Upper lobe of right lung (tissue), 1 donor: Measurements from ENCODE around the gene ORM2. TPM values are rescaled to one million over a fixed set of nuclear protein-coding genes. Genes with fewer than 3 reads are reported as not detected.
A peak's percentile ranks its signal among the peaks of the same experiment; 100 is the strongest.

Experiments used
- ATAC-seq: fragments of 200-7000 bp; cut with Tn5 transposase; one replicate; pipeline ENCODE4 v1.9.1; 2020; ENCODE audit warnings: mild to moderate bottlenecking, moderate library complexity
- DNase-seq: peaks from one replicate; pipeline ENCODE4 v3.0.0-alpha.2; 2020
- H3K27ac ChIP-seq: fragments of 200-600 bp; one replicate; pipeline ENCODE4 v1.8.0; 2022
- H3K27me3 ChIP-seq: fragments of 200-600 bp; one replicate; pipeline ENCODE4 v1.8.0; 2022; ENCODE audit warnings: mild to moderate bottlenecking
- H3K36me3 ChIP-seq: fragments of 200-600 bp; one replicate; pipeline ENCODE4 v1.8.0; 2022
- H3K4me1 ChIP-seq: fragments of 200-600 bp; one replicate; pipeline ENCODE4 v1.8.0; 2022
- H3K4me3 ChIP-seq: fragments of 200-600 bp; one replicate; pipeline ENCODE4 v1.8.0; 2022; ENCODE audit warnings: mild to moderate bottlenecking
- H3K9me3 ChIP-seq: fragments of 200-600 bp; one replicate; pipeline ENCODE4 v1.8.0; 2022
- CTCF ChIP-seq: fragments of 200-600 bp; IDR thresholded peaks from one replicate; pipeline ENCODE4 v1.8.0; 2022; ENCODE audit warnings: antibody characterized with exemption
- intact Hi-C: fragments of 100-400 bp; cut with DNase I; formaldehyde crosslinking; loops from one replicate; pipeline ENCODE4 v1.11.0; 2022
- total RNA-seq: library from RNA; stranded (reverse); fragmentation: NEBNext Ultra II Directional; extraction: Animal tissue kit (Norgen Biotek cat#: 25700); gene quantifications from one replicate; pipeline ENCODE4 v1.2.1, GENCODE V29; 2021
- donor health status: DM: no; HTN: yes; CAD: no; lungs with severe emphysema.

The ORM2 gene
- total RNA-seq, 1 donor from 2014 or later = 3.9 TPM

DNA sequence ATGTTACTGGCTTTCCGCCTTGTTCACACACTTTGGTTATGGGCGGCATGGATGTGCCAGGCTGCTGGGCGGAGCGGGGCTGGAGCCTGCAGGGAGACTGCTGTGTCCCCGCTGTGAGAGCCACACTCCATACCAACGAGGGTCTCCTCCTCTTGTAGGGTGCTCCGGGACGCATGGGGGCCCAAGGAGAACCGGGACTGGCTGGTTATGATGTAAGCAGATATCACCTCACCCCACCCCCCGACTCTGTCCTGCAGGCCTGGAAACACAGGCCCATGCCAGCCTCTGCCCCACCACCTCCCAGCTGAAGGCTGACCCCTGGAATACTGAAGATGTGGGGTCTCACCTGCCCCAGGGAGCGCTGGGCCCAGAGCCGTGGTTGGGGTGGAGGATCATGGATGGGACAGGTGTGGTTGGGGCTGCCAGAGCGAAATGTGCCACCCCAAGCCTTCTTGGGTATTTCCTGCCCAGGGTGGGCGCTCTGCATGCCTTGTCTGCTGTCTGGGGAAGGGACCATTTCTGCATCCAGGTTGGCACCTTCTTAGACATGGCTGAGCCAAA, 46.0 kb upstream of the ORM2 start:
- Histone ChIP-seq H3K36me3 (no peaks in the 10 kb centered on the region), H3K27me3 (no peaks in the 10 kb centered on the region), H3K4me1 (peaks cover 4% of the 10 kb centered on the region), H3K4me3 (no peak overlapping the region), H3K9me3 (no peaks in the 10 kb centered on the region), H3K27ac (no peak overlapping the region)
- TF ChIP-seq CTCF = no peak
- DNase-seq (peak; percentile 52), ATAC-seq (no peak)
- intact Hi-C loops = loop anchor here (10.0 kb wide), 1 partner anchor 129 kb away; the partner anchor contains the start of gene COL27A1

DNA sequence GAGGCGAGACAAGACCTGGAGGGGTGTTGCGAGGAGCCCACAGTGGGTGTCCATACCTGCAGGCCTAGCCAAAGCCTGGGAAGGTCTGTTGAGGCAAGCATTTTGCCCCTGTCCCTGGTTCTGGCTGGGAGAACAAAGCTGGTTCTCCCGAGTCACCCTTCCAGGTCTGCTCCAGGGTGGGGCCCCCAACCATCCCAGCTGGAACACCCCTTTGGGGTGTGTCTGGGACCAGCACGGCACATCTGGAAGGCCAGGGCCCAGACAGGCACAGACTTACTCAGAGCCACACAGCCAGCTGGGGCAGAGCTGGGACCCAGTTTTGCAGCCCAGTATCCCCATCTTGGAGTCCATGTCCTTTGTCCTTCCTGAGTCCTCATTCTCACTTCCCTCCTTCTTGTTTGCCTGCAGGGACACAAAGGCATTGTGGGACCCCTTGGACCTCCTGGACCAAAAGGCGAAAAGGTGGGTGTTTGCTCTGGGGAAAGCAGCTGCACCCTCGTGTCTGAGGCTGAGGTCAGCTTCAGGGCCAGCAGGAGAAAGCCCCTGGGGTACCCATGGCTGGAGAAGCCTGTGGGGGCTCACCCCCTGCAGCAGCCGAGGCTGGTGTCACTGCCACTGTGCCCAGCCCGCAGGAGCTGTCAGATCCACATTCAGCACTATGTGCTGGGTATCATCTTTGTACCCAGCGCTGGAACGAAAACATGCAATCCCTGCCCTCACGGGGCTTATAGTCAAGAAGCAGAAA, 45.2 kb upstream of the ORM2 start:
- no peaks in the 10 kb centered on the region for H3K9me3 ChIP-seq
- no peak for ATAC-seq
- intact Hi-C loops = loop anchor here (10.0 kb wide), 1 partner anchor 130 kb away; the partner anchor contains the start of gene COL27A1

GRCh38 chr9:114285166-114285867, 44.4 kb upstream of the ORM2 start:
- Histone ChIP-seq H3K27ac (no peak overlapping the region), H3K4me3 (no peak overlapping the region), H3K9me3 (no peaks in the 10 kb centered on the region), H3K36me3 (no peaks in the 10 kb centered on the region), H3K4me1 (peaks cover 4% of the 10 kb centered on the region), H3K27me3 (no peaks in the 10 kb centered on the region)
- TF ChIP-seq CTCF = no peak
- ATAC-seq = no peak
- peak; percentile 64 for DNase-seq
- intact Hi-C loops = loop anchor here (10.0 kb wide), 1 partner anchor 131 kb away; the partner anchor contains the start of gene COL27A1

More for the DNA sequence above, 45.2 kb upstream of the ORM2 start:
- Histone ChIP-seq H3K27ac (no peak overlapping the region), H3K27me3 (no peaks in the 10 kb centered on the region), H3K4me3 (no peak overlapping the region), H3K36me3 (no peaks in the 10 kb centered on the region), H3K4me1 (peaks cover 4% of the 10 kb centered on the region)
- peak; percentile 53 for DNase-seq
- no peak for TF ChIP-seq CTCF

DNA sequence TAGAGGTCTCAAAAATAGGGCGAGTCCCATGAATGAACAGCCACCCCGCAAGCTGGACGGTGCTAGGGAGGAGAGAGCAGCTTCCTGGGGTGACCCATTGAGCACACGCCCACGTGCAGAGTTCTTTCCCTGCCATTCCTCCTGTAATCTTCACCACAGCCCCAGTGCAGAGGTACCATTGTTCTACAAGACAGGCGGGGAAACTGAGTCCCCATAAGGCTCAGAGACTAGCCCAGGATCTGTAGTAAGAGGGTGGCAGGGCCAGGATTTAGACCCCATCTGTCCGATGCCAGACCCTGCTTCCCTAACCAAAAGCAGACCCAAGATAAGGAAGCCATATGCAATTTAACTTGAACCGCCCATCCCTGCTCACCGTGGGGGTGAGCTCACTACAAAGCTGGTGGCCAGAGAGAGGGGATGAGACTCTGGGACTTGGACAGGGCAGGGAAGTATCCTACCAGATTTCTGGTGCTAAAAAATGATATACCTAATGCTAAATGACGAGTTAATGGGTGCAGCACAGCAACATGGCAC, 43.5 kb upstream of the ORM2 start:
- H3K4me3 ChIP-seq = no peak overlapping the region
- peaks cover 4% of the 10 kb centered on the region for H3K4me1 ChIP-seq
- intact Hi-C loops = loop anchor here (10.0 kb wide), 1 partner anchor 131 kb away; the partner anchor contains the start of gene COL27A1
- no peak for TF ChIP-seq CTCF
- DNase-seq (peak; percentile 21), ATAC-seq (no peak)
- H3K9me3 ChIP-seq = no peaks in the 10 kb centered on the region
- no peaks in the 10 kb centered on the region for H3K36me3 ChIP-seq
- H3K27me3 ChIP-seq = no peaks in the 10 kb centered on the region
- H3K27ac ChIP-seq = no peak overlapping the region

- Histone ChIP-seq H3K36me3 (no peaks in the 10 kb centered on the region), H3K9me3 (no peaks in the 10 kb centered on the region), H3K27me3 (no peaks in the 10 kb centered on the region), H3K4me3 (no peak overlapping the region), H3K4me1 (peaks cover 4% of the 10 kb centered on the region), H3K27ac (no peak overlapping the region)
- no peak for TF ChIP-seq CTCF
- ATAC-seq (no peak), DNase-seq (peak; percentile 43)
- intact Hi-C loops = loop anchor here (10.0 kb wide), 1 partner anchor 132 kb away; the partner anchor contains the start of gene COL27A1
Measured at GRCh38 chr9:114287001-114287762, 42.5 kb upstream of the ORM2 start.
